GM21529 (cell line): ENCODE measurements around the gene TAS2R10.

ENCODE experiments used
- ATAC-seq: cut with Tn5 transposase; IDR thresholded peaks from one replicate; pipeline ENCODE4 v1.9.1; 2021; ENCODE audit not compliant: unreplicated experiment

Gene TAS2R10

GRCh38 chr12:10779103-10779502 is 47.1 kb downstream of the TAS2R10 start:
- ATAC-seq = no peak
